Measurements from ENCODE around the gene CCDC134.

DNA sequence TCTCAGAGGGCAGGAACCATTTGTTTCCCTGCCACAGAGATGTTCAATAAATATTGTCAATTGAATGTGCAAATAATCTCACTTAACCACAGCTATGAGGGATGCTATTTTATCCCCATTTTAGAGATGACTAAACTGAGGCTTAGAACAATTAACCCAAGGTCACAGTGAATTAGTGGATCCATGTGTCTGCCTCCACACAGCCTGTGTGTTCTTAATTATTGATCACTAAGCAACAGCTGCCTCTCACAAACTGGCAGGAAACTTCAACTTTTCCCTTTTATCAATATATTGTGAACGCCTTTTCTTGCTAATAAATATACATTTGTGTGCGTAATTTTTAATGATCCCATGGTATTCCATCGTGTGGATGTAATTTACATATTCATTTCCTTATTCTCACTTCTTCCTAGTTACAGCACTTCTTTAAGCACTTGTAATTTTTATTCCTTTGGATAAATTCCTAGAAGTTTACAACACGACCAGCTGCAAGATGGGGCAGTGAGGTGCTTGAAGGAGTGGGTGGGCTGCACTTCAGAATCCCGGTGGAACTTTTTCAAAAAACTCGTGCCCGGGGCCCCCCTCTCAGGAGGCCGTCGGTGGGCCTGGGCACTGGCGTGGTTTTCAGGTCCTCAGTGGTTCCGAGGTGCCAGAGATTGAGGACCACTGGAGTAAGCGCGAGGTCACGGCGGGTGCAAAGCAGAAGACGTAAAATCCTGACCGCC is 31.5 kb downstream of the CCDC134 start:
- TF ChIP-seq, protein P1, sequence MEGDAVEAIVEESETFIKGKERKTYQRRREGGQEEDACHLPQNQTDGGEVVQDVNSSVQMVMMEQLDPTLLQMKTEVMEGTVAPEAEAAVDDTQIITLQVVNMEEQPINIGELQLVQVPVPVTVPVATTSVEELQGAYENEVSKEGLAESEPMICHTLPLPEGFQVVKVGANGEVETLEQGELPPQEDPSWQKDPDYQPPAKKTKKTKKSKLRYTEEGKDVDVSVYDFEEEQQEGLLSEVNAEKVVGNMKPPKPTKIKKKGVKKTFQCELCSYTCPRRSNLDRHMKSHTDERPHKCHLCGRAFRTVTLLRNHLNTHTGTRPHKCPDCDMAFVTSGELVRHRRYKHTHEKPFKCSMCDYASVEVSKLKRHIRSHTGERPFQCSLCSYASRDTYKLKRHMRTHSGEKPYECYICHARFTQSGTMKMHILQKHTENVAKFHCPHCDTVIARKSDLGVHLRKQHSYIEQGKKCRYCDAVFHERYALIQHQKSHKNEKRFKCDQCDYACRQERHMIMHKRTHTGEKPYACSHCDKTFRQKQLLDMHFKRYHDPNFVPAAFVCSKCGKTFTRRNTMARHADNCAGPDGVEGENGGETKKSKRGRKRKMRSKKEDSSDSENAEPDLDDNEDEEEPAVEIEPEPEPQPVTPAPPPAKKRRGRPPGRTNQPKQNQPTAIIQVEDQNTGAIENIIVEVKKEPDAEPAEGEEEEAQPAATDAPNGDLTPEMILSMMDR (IDR thresholded peaks at IDR 0.05) = no peak
- no peak for TF ChIP-seq POLR2A (IDR thresholded peaks at IDR 0.05)
